Measurements from ENCODE around the gene C11orf65. TPM values are rescaled to one million over a fixed set of nuclear protein-coding genes. Genes with fewer than 3 reads are reported as not detected.
"Not testable (repeated sequence)": the region's sequence is repeated elsewhere in the genome, so short reads cannot be mapped to it uniquely, and the experiment has no call there.

The C11orf65 gene
- total RNA-seq, 2 experiments from 2014 or later, result 0.58 to 1.2 TPM

DNA sequence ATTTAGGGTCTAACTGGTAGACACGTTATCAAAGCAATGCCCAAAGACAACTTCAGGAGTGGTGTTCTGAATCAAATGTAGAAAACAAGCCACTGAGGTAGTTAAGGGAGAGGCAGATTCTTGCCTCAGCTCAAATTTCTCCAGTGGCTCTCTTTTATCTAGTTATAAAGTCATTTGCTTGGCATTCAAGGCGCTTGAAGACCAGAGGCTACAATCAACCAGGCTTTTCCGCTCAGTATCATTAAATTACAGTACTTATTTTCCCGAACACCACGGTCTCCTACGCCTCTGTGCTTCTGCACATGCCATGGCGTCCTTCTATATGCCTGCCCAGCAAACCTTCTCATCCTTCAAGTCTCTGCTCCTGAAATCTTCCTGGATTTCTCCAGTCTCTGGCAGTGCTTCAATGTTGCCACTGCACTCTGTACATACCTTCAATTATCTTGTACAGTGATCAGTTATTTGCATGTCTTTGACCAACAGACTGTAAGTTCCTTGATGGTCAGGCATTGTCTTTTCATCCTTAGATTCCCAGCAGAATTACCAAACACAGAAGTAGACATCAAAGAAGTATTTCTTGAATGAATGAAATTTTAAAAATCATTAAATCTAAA, 29.4 kb upstream of the C11orf65 start:
- Mint-ChIP-seq H3K9me3 (no peaks in the 10 kb centered on the region), H3K27me3 (no peaks in the 10 kb centered on the region), H3K4me1 (peaks cover 35% of the 10 kb centered on the region), H3K27ac (peak overlapping the region; percentile 23), H3K36me3 (ENCODE audit: low read depth) (peaks cover 18% of the 10 kb centered on the region), H3K4me3 (peak overlapping the region; percentile 100)
- DNase-seq, result no peak
- CTCF ChIA-PET, result no interaction called here
- POLR2A ChIA-PET, result interaction anchor here (2.1 to 4.3 kb wide), 3 partner anchors 30 to 274 kb away, joined by 5 to 25 read pairs (median 24); partner anchors contain the start of genes ATM, C11orf65 and NPAT

DNA sequence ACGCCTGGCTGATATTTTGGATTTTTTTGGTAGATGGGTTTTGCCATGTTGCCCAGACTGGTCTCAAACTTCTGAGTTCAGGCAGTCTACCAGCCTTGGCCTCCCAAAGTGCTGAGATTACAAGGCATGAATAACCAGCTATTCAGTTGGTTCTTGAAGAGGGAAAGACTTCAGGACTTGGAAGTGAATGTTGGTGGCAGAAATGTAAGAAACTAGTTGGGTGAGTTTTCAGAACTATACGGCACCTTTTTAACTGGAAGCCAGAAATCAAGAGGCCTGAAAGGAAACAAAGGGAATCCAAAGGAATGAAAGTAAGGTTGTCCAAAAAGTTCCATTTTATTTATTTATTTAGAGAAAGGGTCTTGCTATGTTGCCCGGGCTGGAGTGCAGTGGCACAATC, 28.0 kb upstream of the C11orf65 start:
- no peaks in the 10 kb centered on the region for H3K9me3 Mint-ChIP-seq
- no peak for DNase-seq
- H3K36me3 Mint-ChIP-seq (ENCODE audit: low read depth), result peaks cover 22% of the 10 kb centered on the region
- no peak overlapping the region for H3K4me3 Mint-ChIP-seq
- H3K4me1 Mint-ChIP-seq, result peaks cover 35% of the 10 kb centered on the region
- ChIA-PET POLR2A (interaction anchor here (0.9 to 4.3 kb wide), 2 partner anchors 28 to 487 kb away, joined by 3 to 24 read pairs; partner anchors contain the start of genes C11orf65 and CUL5), CTCF (no interaction called here)
- no peaks in the 10 kb centered on the region for H3K27me3 Mint-ChIP-seq
- H3K27ac Mint-ChIP-seq, result no peak overlapping the region

GRCh38 chr11:108494182-108494581, 26.9 kb upstream of the C11orf65 start:
- CTCF ChIA-PET, result interaction anchor here (0.6 kb wide), 1 partner anchor 288 kb away, joined by 4 read pairs; no protein-coding TSS in a partner anchor

GRCh38 chr11:108491936-108492335, 24.6 kb upstream of the C11orf65 start:
- peaks cover 20% of the 10 kb centered on the region for H3K4me1 Mint-ChIP-seq
- H3K36me3 Mint-ChIP-seq (ENCODE audit: low read depth), result peaks cover 36% of the 10 kb centered on the region
- no peak overlapping the region for H3K27ac Mint-ChIP-seq
- H3K4me3 Mint-ChIP-seq, result no peak overlapping the region
- CTCF ChIA-PET, result no interaction called here
- H3K9me3 Mint-ChIP-seq, result no peaks in the 10 kb centered on the region
- no peak for DNase-seq
- H3K27me3 Mint-ChIP-seq, result no peaks in the 10 kb centered on the region
- POLR2A ChIA-PET, result no interaction called here

More at GRCh38 chr11:108494182-108494581, 26.9 kb upstream of the C11orf65 start:
- Mint-ChIP-seq H3K4me3 (no peak overlapping the region), H3K27me3 (no peaks in the 10 kb centered on the region), H3K9me3 (no peaks in the 10 kb centered on the region), H3K27ac (no peak overlapping the region), H3K36me3 (ENCODE audit: low read depth) (peaks cover 27% of the 10 kb centered on the region), H3K4me1 (peaks cover 31% of the 10 kb centered on the region)
- no peak for DNase-seq
- POLR2A ChIA-PET, result interaction anchor here (4.3 kb wide), 1 partner anchor 27 kb away, joined by 24 read pairs; the partner anchor contains the start of gene C11orf65

GRCh38 chr11:108486828-108487227, 19.5 kb upstream of the C11orf65 start:
- no peaks in the 10 kb centered on the region for H3K27me3 Mint-ChIP-seq
- peaks cover 57% of the 10 kb centered on the region for H3K36me3 Mint-ChIP-seq (ENCODE audit: low read depth)
- POLR2A ChIA-PET, result no interaction called here
- peaks cover under 1% of the 10 kb centered on the region for H3K4me1 Mint-ChIP-seq
- CTCF ChIA-PET, result no interaction called here
- H3K9me3 Mint-ChIP-seq, result no peaks in the 10 kb centered on the region
- H3K27ac Mint-ChIP-seq, result no peak overlapping the region
- no peak for DNase-seq
- no peak overlapping the region for H3K4me3 Mint-ChIP-seq

DNA sequence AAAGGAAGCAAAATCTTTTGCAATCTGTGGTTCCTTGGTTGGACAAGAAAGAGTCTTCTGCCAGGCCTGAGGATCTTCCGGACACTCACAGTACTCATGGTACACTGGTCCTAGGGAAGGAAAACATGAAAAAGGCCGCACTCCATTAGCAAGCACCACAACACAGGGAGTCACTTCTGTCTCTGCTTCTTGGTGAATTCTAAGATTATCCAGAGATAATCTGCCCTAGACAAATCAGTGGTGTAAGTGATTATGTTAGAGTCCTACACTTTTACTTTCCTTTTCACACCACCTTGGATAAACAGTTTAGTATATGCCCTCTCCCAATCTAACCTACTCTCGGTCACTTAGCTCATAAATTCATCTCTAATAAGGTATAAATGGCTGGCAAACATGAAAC, 19.0 kb upstream of the C11orf65 start:
- H3K4me1 Mint-ChIP-seq, result no peaks in the 10 kb centered on the region
- peaks cover 60% of the 10 kb centered on the region for H3K36me3 Mint-ChIP-seq (ENCODE audit: low read depth)
- ChIA-PET POLR2A (no interaction called here), CTCF (no interaction called here)
- no peak overlapping the region for H3K4me3 Mint-ChIP-seq
- no peak for DNase-seq
- H3K27me3 Mint-ChIP-seq, result no peaks in the 10 kb centered on the region
- H3K9me3 Mint-ChIP-seq, result no peaks in the 10 kb centered on the region
- no peak overlapping the region for H3K27ac Mint-ChIP-seq

DNA sequence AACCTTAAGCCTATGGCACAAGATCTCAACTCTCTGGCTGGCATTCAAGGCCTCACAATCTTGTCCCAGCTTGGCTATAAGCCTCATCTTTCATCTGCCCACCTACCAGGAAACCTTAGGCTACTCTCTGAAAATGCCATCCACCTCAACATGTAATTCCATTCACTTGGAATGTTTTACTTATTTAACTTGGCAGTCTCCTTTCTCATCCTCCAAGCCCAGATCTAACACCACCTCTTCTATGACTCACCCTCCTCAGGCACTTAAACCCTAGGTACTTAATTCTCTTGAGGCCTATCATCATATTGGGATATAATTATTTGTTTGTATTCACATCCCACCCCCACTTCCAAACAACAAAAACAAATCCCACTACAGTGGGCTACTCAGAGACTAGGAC, 15.8 kb upstream of the C11orf65 start:
- Mint-ChIP-seq H3K27ac (no peak overlapping the region), H3K4me1 (no peaks in the 10 kb centered on the region), H3K9me3 (no peaks in the 10 kb centered on the region), H3K4me3 (no peak overlapping the region), H3K36me3 (ENCODE audit: low read depth) (peaks cover 47% of the 10 kb centered on the region), H3K27me3 (no peaks in the 10 kb centered on the region)
- no peak for DNase-seq
- ChIA-PET POLR2A (no interaction called here), CTCF (no interaction called here)

- no peak for DNase-seq
- ChIA-PET POLR2A (no interaction called here), CTCF (no interaction called here)
- H3K27ac Mint-ChIP-seq, result no peak overlapping the region
- peaks cover 27% of the 10 kb centered on the region for H3K36me3 Mint-ChIP-seq (ENCODE audit: low read depth)
- no peaks in the 10 kb centered on the region for H3K9me3 Mint-ChIP-seq
- H3K4me3 Mint-ChIP-seq, result no peak overlapping the region
- H3K4me1 Mint-ChIP-seq, result no peaks in the 10 kb centered on the region
- H3K27me3 Mint-ChIP-seq, result no peaks in the 10 kb centered on the region
Observed at GRCh38 chr11:108474664-108475463, 7.5 kb upstream of the C11orf65 start.

GRCh38 chr11:108472681-108473080, 5.4 kb upstream of the C11orf65 start:
- no peak overlapping the region for H3K27ac Mint-ChIP-seq
- H3K36me3 Mint-ChIP-seq (ENCODE audit: low read depth), result peaks cover 23% of the 10 kb centered on the region
- H3K4me3 Mint-ChIP-seq, result no peak overlapping the region
- DNase-seq, result no peak
- H3K4me1 Mint-ChIP-seq, result peaks cover 5% of the 10 kb centered on the region
- H3K9me3 Mint-ChIP-seq, result no peaks in the 10 kb centered on the region
- no peaks in the 10 kb centered on the region for H3K27me3 Mint-ChIP-seq
- ChIA-PET CTCF (no interaction called here), POLR2A (no interaction called here)

DNA sequence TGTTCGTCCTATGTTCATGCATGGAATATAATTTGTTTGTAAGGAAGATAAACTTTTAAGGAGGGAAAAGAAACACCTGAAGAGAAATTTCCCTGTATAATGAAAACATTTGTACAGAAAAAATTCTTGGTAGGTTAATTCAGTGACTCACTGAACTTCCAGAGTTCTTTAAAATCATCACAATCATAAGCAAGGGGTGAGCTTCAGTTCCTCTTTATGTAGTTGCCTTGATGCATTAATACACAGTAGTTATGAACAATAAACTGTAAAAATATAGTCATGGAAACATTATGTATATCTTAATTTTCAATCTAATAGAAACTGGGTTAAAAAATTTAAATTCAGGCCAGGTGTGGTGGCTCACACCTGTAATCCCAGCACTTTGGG, 1.1 kb upstream of the C11orf65 start:
- Mint-ChIP-seq H3K36me3 (ENCODE audit: low read depth) (peaks cover 3% of the 10 kb centered on the region), H3K27me3 (no peaks in the 10 kb centered on the region), H3K4me3 (no peak overlapping the region), H3K4me1 (peaks cover 21% of the 10 kb centered on the region), H3K27ac (no peak overlapping the region), H3K9me3 (no peaks in the 10 kb centered on the region)
- CTCF ChIA-PET, result interaction anchor here (0.6 kb wide), 1 partner anchor 911 kb away, joined by 3 read pairs; no protein-coding TSS in a partner anchor
- POLR2A ChIA-PET, result interaction anchor here (0.8 to 2.8 kb wide), 6 partner anchors 9 to 246 kb away, joined by 3 to 24 read pairs (median 4); partner anchors contain the start of genes DDX10, NPAT and POGLUT3
- DNase-seq, result no peak

DNA sequence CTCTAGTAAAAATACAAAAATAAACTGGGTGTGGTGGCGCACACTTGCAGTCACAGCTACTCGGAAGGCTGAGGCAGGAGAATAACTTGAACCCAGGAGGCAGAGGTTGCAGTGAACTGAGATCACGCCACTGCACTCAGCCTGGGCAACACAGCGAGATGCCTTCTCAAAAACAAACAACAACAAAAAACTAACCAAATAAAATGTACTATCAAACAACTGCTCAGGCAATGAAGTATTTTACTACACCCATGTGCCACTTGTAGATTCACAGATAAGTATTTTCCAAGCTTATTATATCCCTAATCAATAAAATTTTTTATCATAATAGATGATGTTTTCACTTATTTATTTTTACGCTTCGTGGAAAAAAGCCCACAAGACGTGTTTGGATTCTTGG, 924 bp downstream of the C11orf65 start:
- peak overlapping the region; percentile 100 for H3K27ac Mint-ChIP-seq
- POLR2A ChIA-PET, result interaction anchor here (1.0 to 2.8 kb wide), 12 partner anchors 14 to 457 kb away, joined by 3 to 24 read pairs (median 6); partner anchors contain the start of genes ATM, CUL5, DDX10 and EXPH5
- no peaks in the 10 kb centered on the region for H3K36me3 Mint-ChIP-seq (ENCODE audit: low read depth)
- H3K4me3 Mint-ChIP-seq, result peak overlapping the region; percentile 99
- no peaks in the 10 kb centered on the region for H3K27me3 Mint-ChIP-seq
- CTCF ChIA-PET, result interaction anchor here (1.6 kb wide), 1 partner anchor 245 kb away, joined by 4 read pairs; the partner anchor contains the start of gene NPAT
- DNase-seq, result no peak
- H3K9me3 Mint-ChIP-seq, result no peaks in the 10 kb centered on the region
- peaks cover 21% of the 10 kb centered on the region for H3K4me1 Mint-ChIP-seq

GRCh38 chr11:108453207-108453835, 14.0 kb downstream of the C11orf65 start:
- Mint-ChIP-seq H3K36me3 (ENCODE audit: low read depth) (peaks cover 2% of the 10 kb centered on the region), H3K4me1 (no peaks in the 10 kb centered on the region), H3K27ac (no peak overlapping the region), H3K9me3 (peaks cover 15% of the 10 kb centered on the region), H3K27me3 (peaks cover 4% of the 10 kb centered on the region), H3K4me3 (no peak overlapping the region)
- ChIA-PET POLR2A (no interaction called here), CTCF (no interaction called here)
- no peak for DNase-seq

GRCh38 chr11:108441445-108441844, 25.9 kb downstream of the C11orf65 start:
- H3K4me1 Mint-ChIP-seq; POLR2A ChIA-PET; DNase-seq; H3K27me3 Mint-ChIP-seq; CTCF ChIA-PET; H3K36me3 Mint-ChIP-seq (ENCODE audit: low read depth); H3K4me3 Mint-ChIP-seq; H3K27ac Mint-ChIP-seq: not testable (repeated sequence)
- H3K9me3 Mint-ChIP-seq, result peaks cover 10% of the 10 kb centered on the region
